ENCODE data around the gene ARHGAP25. TPM values are rescaled to one million over a fixed set of nuclear protein-coding genes. Genes with fewer than 3 reads are reported as not detected.

ARHGAP25 gene
- total and polyA plus RNA-seq, 2 of the 4 experiments (the other 2 are of a cell fraction), result 0.29 to 0.36 TPM

GRCh38 chr2:68825866-68826265, 91.3 kb downstream of the ARHGAP25 start:
- Histone ChIP-seq H2AFZ (replicated peaks; ENCODE audit: low read length, poor library complexity) (no peak overlapping the region), H3K4me1 (ENCODE audit: control insufficient read depth, insufficient read depth, low read length) (peaks cover 21% of the 10 kb centered on the region), H2BK20ac (ENCODE audit: low read depth, low read length) (peak overlapping the region; percentile 63; the same call in 1 of the 2 replicates), H3K4me3 (ENCODE audit: insufficient read depth, low read depth, low read length) (no peak overlapping the region), H3K27me3 (ENCODE audit: control insufficient read depth, insufficient read depth, low read length) (no peaks in the 10 kb centered on the region), H4K5ac (ENCODE audit: low read depth, low read length) (no peak overlapping the region; the same call in 1 of the 2 replicates), H3K14ac (replicated peaks; ENCODE audit: low read depth, low read length) (peak overlapping the region; percentile 16; the same call in 1 of the 2 replicates), H2BK120ac (ENCODE audit: low read depth, low read length) (peak overlapping the region; percentile 54), H2AK9ac (replicated peaks; ENCODE audit: low read depth, low read length, poor library complexity) (peak overlapping the region; percentile 34), H3K56ac (ENCODE audit: extremely low read depth, insufficient read depth, low read length) (no peak overlapping the region), H3K9me3 (ENCODE audit: control insufficient read depth, insufficient read depth, low read length) (no peaks in the 10 kb centered on the region), H3K36me3 (ENCODE audit: control insufficient read depth, insufficient read depth, low read length) (no peaks in the 10 kb centered on the region), H2AK5ac (ENCODE audit: low read depth, low read length) (peak overlapping the region; percentile 48), H4K91ac (ENCODE audit: insufficient read depth, low read depth, low read length) (peak overlapping the region; percentile 31; the same call in 1 of the 2 replicates), H3K4ac (ENCODE audit: low read depth, low read length) (peak overlapping the region; percentile 44), H4K20me1 (ENCODE audit: insufficient read depth, low read length) (no peaks in the 10 kb centered on the region), H2BK5ac (ENCODE audit: low read depth, low read length, poor library complexity, severe bottlenecking) (no peak overlapping the region), H3K9me1 (ENCODE audit: insufficient read depth, low read length) (peaks cover 15% of the 10 kb centered on the region), H3K18ac (ENCODE audit: low read depth, low read length) (no peak overlapping the region), H2BK15ac (ENCODE audit: low read depth, low read length) (peak overlapping the region; percentile 61; the same call in 1 of the 3 replicates), H3K4me2 (ENCODE audit: low read depth, low read length) (no peak overlapping the region), H3K23ac (ENCODE audit: low read depth, low read length) (no peak overlapping the region), H4K8ac (ENCODE audit: low read depth in 2 of 2, low read length in 2 of 2) (no peak overlapping the region), H3K27ac (ENCODE audit: insufficient read depth, low read length) (no peak overlapping the region), H3K79me1 (ENCODE audit: low read depth in 1 of 2, low read length in 2 of 2) (peaks cover 0 to 6% of the 10 kb centered on the region in 2 experiments; a peak in 1 of 4 replicates), H3K9ac (ENCODE audit: low read depth, low read length) (no peak overlapping the region)
- BruUV-seq (replicated peaks), result no TSS peak
- no peak for DNase-seq
- dilution Hi-C loops (cut with HindIII; ENCODE audit: low sequenced_read_pairs, unreplicated experiment) (no loop called here), in situ Hi-C loops (cut with MboI; ENCODE audit: low sequenced_read_pairs) (no loop called here), intact Hi-C loops (cut with micrococcal nuclease) (no loop called here)
- CTCF ChIA-PET, result no interaction called here
- TF ChIP-seq RCOR1 (IDR thresholded peaks at IDR 0.05; ENCODE audit: insufficient replicate concordance, low read length), result no peak
- TF ChIP-seq USF2 (IDR thresholded peaks at IDR 0.05; ENCODE audit: low read depth, low read length), result no peak
- no peak for TF ChIP-seq CHD1 (IDR thresholded peaks at IDR 0.05; ENCODE audit: low read depth, low read length)
- no peak for TF ChIP-seq RFX5 (IDR thresholded peaks at IDR 0.05; ENCODE audit: low read depth, low read length)
- no peak for TF ChIP-seq CTCF (conservative IDR thresholded peaks at IDR 0.05; ENCODE audit: low read depth, low read length)
- TF ChIP-seq SMC3 (IDR thresholded peaks at IDR 0.05; ENCODE audit: low read depth, low read length), result no peak
- no peak for TF ChIP-seq ELK1 (IDR thresholded peaks at IDR 0.05; ENCODE audit: borderline replicate concordance, low read depth, low read length)
- TF ChIP-seq POLR2A (IDR thresholded peaks at IDR 0.05; ENCODE audit: low read depth, low read length), result no peak
- no peak for TF ChIP-seq RAD21 (IDR thresholded peaks at IDR 0.05; ENCODE audit: low read length)
- TF ChIP-seq CEBPB (IDR thresholded peaks at IDR 0.05; ENCODE audit: low read depth, low read length), result no peak
- no peak for TF ChIP-seq NFE2L2 (IDR thresholded peaks at IDR 0.05; ENCODE audit: low read depth, low read length)
- TF ChIP-seq MXI1 (IDR thresholded peaks at IDR 0.05; ENCODE audit: borderline replicate concordance, low read depth, low read length), result no peak
- no peak for TF ChIP-seq MAZ (IDR thresholded peaks at IDR 0.05; ENCODE audit: borderline replicate concordance, low read depth, low read length)
- no peak for TF ChIP-seq FOS (IDR thresholded peaks at IDR 0.05; ENCODE audit: low read depth, low read length)
- no peak for TF ChIP-seq BHLHE40 (IDR thresholded peaks at IDR 0.05; ENCODE audit: low read depth, low read length)
- TF ChIP-seq MAFK (IDR thresholded peaks at IDR 0.05; ENCODE audit: low read depth, low read length), result no peak
- POLR2A ChIA-PET (ENCODE audit: unreplicated experiment), result no interaction called here
- WGBS, 2 experiments (ENCODE audit: extremely low coverage in 2 of 2, insufficient read length in 1 of 2), result 86% methylated on average over 3 of the region's 5 CpGs; no CpG with 5 or more reads in 1 of the 2 experiments
- ATAC-seq (ENCODE audit: low read depth), result no peak
